Uterus (tissue), 2 donors: ENCODE results near the gene CORO1C.

ENCODE experiments used
- CTCF ChIP-seq, 4 experiments: fragments of 200-600 bp in 2 of 4; fragments of 450-650 bp in 2 of 4; sonication (generic) in 2 of 4; IDR thresholded peaks; one replicate each; pipeline ENCODE4 v1.5.1; 2016 to 2019; ENCODE audit warnings: antibody characterized with exemption in 4 of 4, mild to moderate bottlenecking in 2 of 4, moderate library complexity in 1 of 4
- POLR2A ChIP-seq, 2 donors: fragments of 450-650 bp; IDR thresholded peaks; one replicate each; pipeline ENCODE4 v1.6.1; 2016; ENCODE audit warnings: antibody characterized with exemption in 2 of 2, mild to moderate bottlenecking in 1 of 2, moderate library complexity in 1 of 2

DNA sequence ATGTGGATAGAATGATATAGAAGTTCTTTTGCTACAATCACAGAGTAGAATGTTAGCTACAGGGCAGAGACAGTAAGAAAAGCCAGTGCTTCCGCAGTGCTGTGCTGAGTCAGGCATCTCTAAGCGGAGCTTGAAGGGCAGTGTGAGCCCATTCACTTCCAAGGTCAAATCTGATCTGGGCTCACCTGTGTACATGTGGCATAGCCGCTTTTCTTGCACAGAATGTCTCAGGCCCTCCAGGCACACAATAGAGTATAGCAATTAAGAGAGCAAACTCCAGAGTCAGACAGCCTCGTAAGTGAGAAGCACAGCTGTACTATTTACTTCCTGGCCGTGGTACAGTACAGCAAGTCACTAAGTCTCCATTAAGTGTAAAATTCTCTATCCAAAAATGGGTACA, 26.8 kb downstream of the CORO1C start:
- TF ChIP-seq CTCF (IDR thresholded peaks at IDR 0.05) (no peak), POLR2A (IDR thresholded peaks at IDR 0.05) (no peak)
